Keratinocyte (primary cell): ENCODE data around the gene MS4A8. TPM values are rescaled to one million over a fixed set of nuclear protein-coding genes. Genes with fewer than 3 reads are reported as not detected.

Experiments
- DNase-seq: peaks from one replicate; pipeline ENCODE4 v3.0.0-alpha.2; 2011; ENCODE audit warnings: low read depth, missing footprints, low spot score
- FAIRE-seq: peaks from 2 replicates; lab custom pipeline; 2011; peaks lifted over from hg19 to GRCh38; lab: Jason Lieb, UNC
- H2AFZ ChIP-seq: 2 replicates; pipeline ENCODE4 v1.6.0; 2012; ENCODE audit warnings: low read length, control low read depth, inconsistent platforms; ENCODE audit not compliant: control insufficient read depth
- H3K27ac ChIP-seq: 2 replicates; pipeline ENCODE4 v1.5.1; 2011; ENCODE audit warnings: low read length; ENCODE audit not compliant: control insufficient read depth, insufficient read depth
- H3K27me3 ChIP-seq: 3 replicates; pipeline ENCODE4 v1.6.0; 2011; ENCODE audit warnings: low read length; ENCODE audit not compliant: control insufficient read depth, insufficient read depth; ENCODE audit errors: extremely low read depth
- H3K36me3 ChIP-seq, 2 experiments: 2 replicates in 1 of 2; 3 replicates in 1 of 2; pipeline ENCODE4 v1.5.1; 2011; ENCODE audit warnings: low read length in 2 of 2, mild to moderate bottlenecking in 1 of 2; ENCODE audit not compliant: control insufficient read depth in 2 of 2, insufficient read depth in 2 of 2; ENCODE audit errors: extremely low read depth in 1 of 2
- H3K4me1 ChIP-seq: 3 replicates; pipeline ENCODE4 v1.5.1; 2011; ENCODE audit warnings: low read length; ENCODE audit not compliant: control insufficient read depth, insufficient read depth; ENCODE audit errors: extremely low read depth
- H3K4me2 ChIP-seq: 3 replicates; pipeline ENCODE4 v1.6.0; 2011; ENCODE audit warnings: low read depth, low read length; ENCODE audit not compliant: control insufficient read depth, insufficient read depth; ENCODE audit errors: extremely low read depth
- H3K4me3 ChIP-seq, 3 experiments: fragments of 200-600 bp in 1 of 3; sonication (generic) in 1 of 3; 2 replicates in 2 of 3; 3 replicates in 1 of 3; pipeline ENCODE4 v1.5.1; 2011 to 2016; ENCODE audit warnings: low read length in 3 of 3, mild to moderate bottlenecking in 3 of 3, control low read depth in 2 of 3, inconsistent platforms in 1 of 3, low read depth in 1 of 3, mixed read lengths in 1 of 3, mixed run types in 1 of 3, moderate library complexity in 1 of 3; ENCODE audit not compliant: control insufficient read depth in 2 of 3, insufficient read depth in 2 of 3; ENCODE audit errors: extremely low read depth in 1 of 3
- H3K79me2 ChIP-seq: 2 replicates; pipeline ENCODE4 v1.6.0; 2012; ENCODE audit warnings: low read length; ENCODE audit not compliant: control insufficient read depth, insufficient read depth
- H3K9ac ChIP-seq: 3 replicates; pipeline ENCODE4 v1.6.0; 2011; ENCODE audit warnings: low read length; ENCODE audit not compliant: control insufficient read depth, insufficient read depth; ENCODE audit errors: extremely low read depth
- H3K9me1 ChIP-seq: 3 replicates; pipeline ENCODE4 v1.6.0; 2011; ENCODE audit warnings: low read length; ENCODE audit not compliant: control insufficient read depth, insufficient read depth; ENCODE audit errors: extremely low read depth
- H3K9me3 ChIP-seq: 2 replicates; pipeline ENCODE4 v1.5.1; 2012; ENCODE audit warnings: low read depth, low read length; ENCODE audit not compliant: control insufficient read depth
- H4K20me1 ChIP-seq: 3 replicates; pipeline ENCODE4 v1.6.0; 2011; ENCODE audit warnings: low read length; ENCODE audit not compliant: control insufficient read depth, insufficient read depth; ENCODE audit errors: extremely low read depth
- CTCF ChIP-seq, 3 experiments: IDR thresholded peaks in 1 of 3; conservative IDR thresholded peaks in 1 of 3; optimal IDR thresholded peaks in 1 of 3; 2 replicates in 2 of 3; 3 replicates in 1 of 3; pipeline versions ENCODE3 to v1.5.1; 2011; ENCODE audit warnings: low read length in 3 of 3, mild to moderate bottlenecking in 3 of 3, moderate library complexity in 2 of 3, control low read depth in 1 of 3, inconsistent platforms in 1 of 3; ENCODE audit not compliant: insufficient read depth in 2 of 3; ENCODE audit errors: extremely low read depth in 1 of 3
- EZH2 ChIP-seq: IDR thresholded peaks from one replicate; pipeline ENCODE4 v1.6.1; 2012; ENCODE audit warnings: inconsistent platforms, mild to moderate bottlenecking, low read length, moderate library complexity
- dilution Hi-C: fragments of 300-500 bp; cut with MboI; formaldehyde crosslinking; loops from one replicate; pipeline ENCODE4 v1.7.0; 2020; ENCODE audit warnings: low sequenced_read_pairs; ENCODE audit not compliant: extremely low pct_ligation_motif_present
- polyA plus RNA-seq, 5 experiments: library from polyadenylated mRNA; depleted of rRNA in 3 of 5; stranded (reverse) in 3 of 5; stranded (forward) in 1 of 5; unstranded in 1 of 5; fragments of >200 nt; gene quantifications; 1 replicate in 1 of 5; 2 replicates in 3 of 5; 3 replicates in 1 of 5; pipeline versions ENCODE4 v1.2.1 to v1.2.3, GENCODE V29; 2011 to 2012; ENCODE audit warnings: missing spikeins in 2 of 5, low read depth in 1 of 5, low replicate concordance in 1 of 5

Gene MS4A8
- polyA plus RNA-seq, 1 donor (not counting 4 experiments of a cell fraction or from before 2014, with no cell fraction given), result not detected

DNA sequence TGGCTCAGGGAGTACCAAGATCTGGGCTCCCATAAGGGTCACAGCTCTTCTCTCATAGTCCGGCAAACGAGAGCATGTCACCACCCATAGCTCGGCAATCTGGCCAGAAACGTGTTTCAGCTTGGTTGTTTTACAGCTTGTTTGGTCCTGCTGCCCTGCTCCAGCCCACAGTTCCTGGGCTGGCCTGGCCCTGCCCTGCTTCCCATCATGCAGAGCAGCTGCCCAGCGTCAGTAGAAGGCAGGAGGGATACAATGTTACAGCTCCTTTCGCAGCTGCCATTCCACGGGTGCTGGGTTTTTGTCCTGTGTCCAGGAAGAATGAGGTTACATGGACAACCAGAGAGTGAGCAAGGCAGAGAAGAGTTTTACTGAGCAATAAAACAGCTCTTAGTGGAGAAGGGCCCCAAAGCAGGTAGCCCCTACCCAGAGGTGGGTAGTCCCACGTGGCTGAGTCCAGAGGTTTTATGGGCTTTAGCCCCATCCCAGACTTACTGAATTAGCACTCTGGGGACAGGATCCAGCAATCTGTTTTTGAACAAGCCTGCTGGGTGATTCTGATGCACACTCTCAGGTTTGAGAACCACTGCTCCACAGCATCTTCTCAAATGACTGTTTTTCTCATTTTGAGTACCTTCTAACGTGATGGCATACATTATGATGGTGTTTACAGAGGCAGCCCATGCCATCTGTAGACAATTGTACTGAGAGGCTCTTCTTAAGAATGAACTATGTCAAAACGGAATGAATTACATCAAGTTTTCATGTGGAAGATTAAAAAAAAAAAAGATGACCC, 19.3 kb downstream of the MS4A8 start:
- H3K9me1 ChIP-seq, result no peaks in the 10 kb centered on the region
- H3K79me2 ChIP-seq, result no peaks in the 10 kb centered on the region
- no peak overlapping the region for H3K9ac ChIP-seq
- no peak overlapping the region for H3K27ac ChIP-seq
- H3K27me3 ChIP-seq, result no peaks in the 10 kb centered on the region
- no peak overlapping the region for H2AFZ ChIP-seq
- no peaks in the 10 kb centered on the region for H3K36me3 ChIP-seq
- TF ChIP-seq EZH2 (no peak), CTCF (optimal IDR thresholded peaks at IDR 0.05 in 1 of 3, IDR thresholded peaks at IDR 0.05 in 1 of 3, conservative IDR thresholded peaks at IDR 0.05 in 1 of 3; ENCODE audit: extremely low read depth in 1 of 3, insufficient read depth in 2 of 3, low read length in 3 of 3) (no peak)
- H3K9me3 ChIP-seq, result no peaks in the 10 kb centered on the region
- FAIRE-seq (no peak), DNase-seq (no peak)
- dilution Hi-C loops, result no loop called here
- no peaks in the 10 kb centered on the region for H3K4me1 ChIP-seq
- no peak overlapping the region for H3K4me2 ChIP-seq
- no peaks in the 10 kb centered on the region for H4K20me1 ChIP-seq
- no peak overlapping the region for H3K4me3 ChIP-seq

GRCh38 chr11:60719391-60719790, 20.0 kb downstream of the MS4A8 start:
- no peak overlapping the region for H3K27ac ChIP-seq
- H3K4me2 ChIP-seq, result no peak overlapping the region
- TF ChIP-seq CTCF (optimal IDR thresholded peaks at IDR 0.05 in 1 of 3, IDR thresholded peaks at IDR 0.05 in 1 of 3, conservative IDR thresholded peaks at IDR 0.05 in 1 of 3; ENCODE audit: extremely low read depth in 1 of 3, insufficient read depth in 2 of 3, low read length in 3 of 3) (no peak), EZH2 (no peak)
- H4K20me1 ChIP-seq, result no peaks in the 10 kb centered on the region
- H3K27me3 ChIP-seq, result no peaks in the 10 kb centered on the region
- DNase-seq (no peak), FAIRE-seq (no peak)
- no peak overlapping the region for H3K4me3 ChIP-seq
- no peaks in the 10 kb centered on the region for H3K9me1 ChIP-seq
- dilution Hi-C loops, result no loop called here
- no peaks in the 10 kb centered on the region for H3K79me2 ChIP-seq
- no peak overlapping the region for H2AFZ ChIP-seq
- no peaks in the 10 kb centered on the region for H3K9me3 ChIP-seq
- H3K4me1 ChIP-seq, result no peaks in the 10 kb centered on the region
- no peak overlapping the region for H3K9ac ChIP-seq
- no peaks in the 10 kb centered on the region for H3K36me3 ChIP-seq
